ENCODE measurements around the gene PSTPIP2.
"Not testable (repeated sequence)": the region's sequence is repeated elsewhere in the genome, so short reads cannot be mapped to it uniquely, and the experiment has no call there.

PSTPIP2 gene

GRCh38 chr18:46035696-46036680, 36.1 kb downstream of the PSTPIP2 start:
- no peak for DNase-seq

- DNase-seq, result no peak
Measured at GRCh38 chr18:46034230-46034629, 37.8 kb downstream of the PSTPIP2 start.

DNA sequence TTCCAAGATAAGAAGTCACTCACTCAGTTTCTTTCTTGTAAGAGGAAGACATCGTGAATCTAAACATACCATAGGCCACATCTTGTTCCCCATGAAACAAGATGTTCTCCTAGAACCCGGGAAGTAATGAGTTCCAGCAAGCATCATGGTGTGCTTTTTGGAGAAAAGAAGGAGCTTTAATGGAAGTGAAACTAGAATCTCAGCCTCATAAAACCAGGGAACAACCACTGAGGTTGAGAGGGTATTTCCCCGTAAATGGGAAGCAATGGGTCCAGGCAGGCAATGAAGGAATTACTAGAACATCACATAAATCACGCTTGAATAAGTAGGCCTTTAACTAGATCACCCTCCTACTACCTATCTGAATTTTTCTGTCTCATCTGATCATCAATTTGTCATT, 40.3 kb downstream of the PSTPIP2 start:
- DNase-seq, result no peak

GRCh38 chr18:46028536-46028891, 43.5 kb downstream of the PSTPIP2 start:
- no peak for DNase-seq

- DNase-seq, result no peak
Measured at GRCh38 chr18:46019936-46020335, 52.1 kb downstream of the PSTPIP2 start.

DNA sequence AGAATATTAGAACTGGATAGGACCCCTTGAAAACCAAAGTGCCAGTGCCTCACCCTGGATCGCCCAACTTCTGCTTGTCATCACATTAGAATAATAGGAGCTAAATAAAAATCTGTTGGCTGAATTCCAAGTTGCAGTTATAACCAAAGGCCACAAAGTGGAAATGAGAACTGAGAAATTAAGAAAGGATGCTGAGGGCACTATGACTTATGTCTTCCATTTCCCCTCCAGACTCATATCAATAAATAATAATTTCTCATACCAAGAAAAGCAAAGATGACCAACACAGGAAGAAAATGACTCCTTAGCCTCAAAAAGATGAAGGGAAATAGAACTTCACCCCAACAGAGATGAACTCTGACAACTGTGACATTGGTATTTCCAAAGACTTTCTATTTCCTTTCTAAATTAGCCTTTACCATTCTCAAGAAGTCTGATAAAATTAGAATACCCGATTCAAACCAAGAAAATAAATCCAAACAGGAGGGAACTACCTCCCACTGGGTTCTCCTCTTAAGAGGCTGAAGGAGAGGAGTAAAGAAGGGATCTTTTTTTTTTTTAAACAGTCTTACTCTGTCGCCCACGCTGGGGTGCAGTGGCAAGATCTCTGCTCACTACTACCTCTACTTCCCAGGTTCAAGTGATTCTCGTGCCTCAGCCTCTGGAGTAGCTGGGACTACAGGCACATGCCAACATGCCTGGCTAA, 58.4 kb downstream of the PSTPIP2 start:
- no peak for DNase-seq

- DNase-seq, result no peak
Measured at GRCh38 chr18:46010676-46011075, 61.4 kb downstream of the PSTPIP2 start.

- DNase-seq, result no peak
Measured at GRCh38 chr18:46010050-46010449, 62.0 kb downstream of the PSTPIP2 start.

DNA sequence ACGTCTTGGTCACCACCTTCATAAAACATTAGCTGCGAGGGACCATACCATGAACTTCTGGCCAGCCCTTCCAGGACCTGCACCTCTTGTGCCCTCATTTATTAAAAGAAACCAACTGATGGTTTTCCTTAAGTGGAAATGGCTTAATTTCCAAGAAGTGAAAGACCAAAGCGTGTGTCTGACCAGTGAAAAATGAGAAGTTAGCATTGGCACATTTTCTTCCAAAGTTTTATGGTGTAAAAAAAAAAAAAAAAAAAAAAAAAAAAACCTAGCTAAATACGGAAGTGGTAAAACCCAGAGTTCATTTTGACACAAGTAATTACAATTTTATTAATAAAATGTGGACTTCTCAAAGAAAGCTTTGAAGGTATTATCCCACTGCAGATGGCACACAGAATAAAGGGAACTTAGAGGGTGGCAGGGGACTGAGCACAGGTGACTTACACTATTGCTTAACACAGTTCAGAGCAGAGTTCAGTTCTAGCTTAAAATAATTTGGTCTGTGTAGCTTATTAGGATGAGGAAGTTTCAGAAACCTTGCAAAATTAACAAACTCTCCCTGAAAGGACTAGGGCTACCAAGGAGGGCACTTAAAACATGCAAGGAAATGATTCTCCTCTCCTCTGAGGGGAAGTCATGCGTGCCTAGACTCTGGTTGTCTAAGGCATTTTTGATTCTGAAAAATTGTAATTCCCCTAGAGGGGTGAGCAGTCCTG, 62.8 kb downstream of the PSTPIP2 start:
- DNase-seq, result no peak

DNA sequence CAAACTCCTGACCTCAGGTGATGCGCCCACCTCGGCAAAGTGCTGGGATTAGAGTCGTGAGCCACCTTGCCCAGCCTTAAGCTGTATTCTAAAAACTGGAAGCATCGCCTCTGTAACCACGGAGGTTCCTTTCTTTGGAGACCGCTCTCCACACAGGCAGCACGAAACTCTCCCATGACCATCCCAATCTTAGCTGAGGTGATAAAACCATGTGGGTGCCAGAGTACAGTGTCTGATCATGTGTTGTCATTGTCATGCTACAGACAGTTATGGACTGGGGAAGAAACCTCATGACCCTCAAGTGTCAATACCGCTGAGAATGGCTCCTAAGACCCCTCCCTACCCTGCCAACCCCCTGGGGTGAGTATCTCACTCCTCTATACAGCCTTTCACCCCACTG, 63.5 kb downstream of the PSTPIP2 start:
- no peak for DNase-seq

GRCh38 chr18:46007165-46007564, 64.9 kb downstream of the PSTPIP2 start:
- DNase-seq, result no peak

DNA sequence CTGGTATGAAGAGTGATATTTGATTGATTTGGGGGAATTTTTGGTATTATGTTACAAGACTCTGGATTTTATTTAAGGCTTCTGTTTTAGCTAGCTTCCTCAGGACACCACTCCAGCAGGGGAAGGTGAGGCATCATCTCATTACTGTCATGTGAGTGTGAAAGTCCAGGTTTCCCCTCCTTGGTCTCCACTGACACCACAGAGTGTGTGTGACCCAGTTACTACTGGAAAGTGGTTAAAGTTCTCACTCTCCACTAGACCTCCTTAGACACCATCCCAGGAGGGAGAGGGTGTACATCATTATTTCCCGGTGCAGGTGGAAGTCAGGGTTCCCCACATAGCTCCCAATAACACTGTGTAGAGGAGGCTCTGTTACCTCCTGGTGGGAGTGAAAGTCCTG, 69.1 kb downstream of the PSTPIP2 start:
- no peak for DNase-seq

DNA sequence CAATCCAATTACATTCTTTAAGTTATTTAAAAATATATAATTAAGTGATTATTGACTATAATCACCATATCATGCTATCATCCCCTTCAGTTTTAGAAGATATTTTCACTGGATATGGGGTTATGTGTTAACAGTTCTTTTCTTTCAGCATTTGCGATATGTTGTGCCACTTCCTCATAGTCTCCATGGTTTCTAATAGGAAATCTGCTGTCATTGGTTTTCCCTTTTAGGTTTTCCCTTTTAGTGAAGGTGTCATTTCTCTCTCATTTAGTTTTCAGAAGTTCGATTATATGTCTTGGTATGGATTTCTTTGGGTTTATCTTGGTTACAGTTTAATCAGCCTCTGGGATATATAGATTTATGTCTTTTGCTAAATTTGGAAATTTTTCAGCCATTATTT, 70.2 kb downstream of the PSTPIP2 start:
- DNase-seq, result no peak

- no peak for DNase-seq
Measured at GRCh38 chr18:46001074-46001473, 71.0 kb downstream of the PSTPIP2 start.

GRCh38 chr18:45999536-45999935, 72.5 kb downstream of the PSTPIP2 start:
- DNase-seq, result no peak

- no peak for DNase-seq
Measured at GRCh38 chr18:45998244-45998643, 73.8 kb downstream of the PSTPIP2 start.

DNA sequence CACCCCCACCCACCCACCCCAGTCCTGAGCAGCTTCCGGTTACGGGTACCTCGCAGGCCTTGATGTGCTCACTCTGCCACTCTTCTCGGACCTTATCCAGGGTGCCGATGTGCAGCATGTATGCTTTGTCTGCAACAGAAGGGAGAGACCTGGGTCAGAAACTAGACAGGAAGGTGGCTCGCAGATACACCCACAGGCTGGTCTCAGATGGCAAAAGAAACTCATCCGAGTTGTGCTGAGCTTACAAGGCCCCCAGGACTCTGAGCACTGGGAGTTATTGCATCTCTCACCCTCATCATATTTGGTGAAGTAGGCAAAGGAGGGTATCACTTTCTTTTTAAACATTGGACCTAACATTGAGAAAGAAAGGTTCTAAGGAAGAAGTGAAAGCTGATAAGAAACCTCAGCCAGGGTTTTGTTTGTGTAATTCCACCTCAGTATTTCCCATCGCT, 74.3 kb downstream of the PSTPIP2 start:
- no peak for DNase-seq

DNA sequence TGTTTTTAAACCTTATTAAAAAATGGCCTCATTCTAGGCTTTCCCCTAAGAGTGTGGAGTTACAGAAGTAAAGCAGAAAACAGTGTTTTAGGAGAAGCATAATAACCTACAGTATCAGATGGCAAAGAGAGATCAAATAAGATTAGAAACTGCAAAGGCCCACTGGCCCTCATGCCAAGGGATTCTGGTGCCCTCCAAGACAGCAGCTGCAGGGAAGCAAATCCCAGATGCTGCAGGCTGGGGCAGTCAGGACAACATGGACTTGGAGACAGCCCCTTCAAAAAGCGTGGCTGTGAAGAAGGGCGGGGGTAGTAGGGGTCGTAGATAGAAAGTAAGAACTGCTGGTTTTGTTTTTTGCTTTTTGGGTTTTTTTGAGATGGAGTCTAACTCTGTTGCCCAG, 76.6 kb downstream of the PSTPIP2 start:
- DNase-seq, result no peak

DNA sequence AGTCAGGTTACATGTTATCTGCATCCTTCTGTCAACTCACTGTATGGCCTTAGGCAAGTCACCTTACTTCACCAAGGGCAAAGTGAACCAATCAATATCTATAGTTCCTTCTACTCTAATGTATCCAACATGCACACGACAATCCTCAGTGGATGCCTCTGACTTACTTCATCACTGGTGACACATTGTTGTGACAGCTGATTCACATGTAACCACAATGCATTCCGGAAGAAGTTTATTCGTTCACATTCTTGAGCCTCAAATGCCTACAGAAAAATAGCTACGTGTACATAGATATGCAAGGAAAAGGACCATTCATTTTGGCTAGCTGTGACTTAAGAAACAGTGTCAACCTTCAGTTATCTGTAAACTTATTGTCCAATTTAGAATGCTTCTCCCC, 78.6 kb downstream of the PSTPIP2 start:
- no peak for DNase-seq

DNA sequence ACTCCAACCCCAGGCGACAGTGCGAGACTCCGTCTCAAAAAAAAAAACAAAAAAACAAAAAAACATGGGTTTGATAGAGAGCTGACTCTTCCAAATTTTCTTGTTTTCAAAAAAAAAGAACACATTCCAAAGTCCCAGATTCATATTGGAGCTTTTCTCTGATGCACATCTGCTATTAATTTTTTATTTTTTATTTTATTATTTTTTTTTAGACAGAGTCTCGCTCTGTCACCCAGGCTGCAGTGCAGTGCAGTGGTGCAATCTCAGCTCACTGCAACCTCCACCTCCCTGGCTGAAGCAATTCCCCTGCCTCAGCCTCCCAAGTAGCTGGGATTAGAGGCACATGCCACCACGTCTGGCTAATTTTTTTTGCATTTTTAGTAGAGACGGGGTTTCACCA, 79.5 kb downstream of the PSTPIP2 start:
- DNase-seq, result not testable (repeated sequence)

DNA sequence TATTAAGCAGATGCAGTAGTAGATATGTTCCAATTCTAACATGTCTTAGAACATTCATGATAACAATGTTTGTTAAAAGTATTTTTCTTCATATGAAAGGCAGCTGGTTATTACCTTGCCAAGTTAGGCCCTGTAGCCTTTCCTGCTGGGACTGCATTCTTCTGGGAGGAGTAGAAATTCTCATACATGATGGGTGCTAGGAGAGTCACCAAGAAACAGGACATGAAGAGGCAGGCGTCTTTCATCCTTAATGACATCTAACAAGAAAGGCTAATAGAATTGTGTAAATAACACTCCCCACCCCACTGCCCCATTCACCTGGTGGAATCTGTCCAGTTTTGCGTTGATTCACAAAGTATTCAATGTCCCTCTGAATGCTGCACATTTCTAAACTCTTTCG, 80.3 kb downstream of the PSTPIP2 start:
- no peak for DNase-seq

GRCh38 chr18:45984546-45985235, 87.4 kb downstream of the PSTPIP2 start:
- DNase-seq, result no peak

GRCh38 chr18:45981821-45982220, 90.2 kb downstream of the PSTPIP2 start:
- DNase-seq, result no peak

Measured in NCI-H446 (cell line).